Endothelial cell of umbilical vein (primary cell): Measurements from ENCODE around the gene CDK5RAP2.

Source experiments
- EZH2 ChIP-seq: IDR thresholded peaks from 2 replicates; pipeline ENCODE4 v1.6.1; 2012; ENCODE audit warnings: borderline replicate concordance, low read depth, mild to moderate bottlenecking, moderate library complexity, low read length, inconsistent platforms; ENCODE audit not compliant: severe bottlenecking
- POLR2A ChIP-seq: IDR thresholded peaks from 2 replicates; pipeline ENCODE4 v1.6.1; 2012; ENCODE audit warnings: low read depth, mild to moderate bottlenecking, control low read depth, low read length
- POLR2AphosphoS5 ChIP-seq: IDR thresholded peaks from 2 replicates; pipeline ENCODE4 v1.6.1; 2012; ENCODE audit warnings: low read depth, mild to moderate bottlenecking, control low read depth, low read length, moderate library complexity; ENCODE audit not compliant: insufficient read depth
- TF ChIP-seq, protein P1 (sequence below), 2 donors: IDR thresholded peaks; 1 replicate in 1 of 2; 2 replicates in 1 of 2; pipeline ENCODE4 v1.5.1; 2011; ENCODE audit warnings: low read length in 2 of 2, mild to moderate bottlenecking in 2 of 2, moderate library complexity in 2 of 2, control low read depth in 1 of 2, inconsistent platforms in 1 of 2, low read depth in 1 of 2; ENCODE audit not compliant: insufficient read depth in 1 of 2; ENCODE audit errors: extremely low read depth in 1 of 2
- TF ChIP-seq, protein P2 (sequence below): IDR thresholded peaks from 2 replicates; pipeline ENCODE4 v1.6.1; 2011; ENCODE audit not compliant: insufficient read depth, insufficient read length

DNA sequence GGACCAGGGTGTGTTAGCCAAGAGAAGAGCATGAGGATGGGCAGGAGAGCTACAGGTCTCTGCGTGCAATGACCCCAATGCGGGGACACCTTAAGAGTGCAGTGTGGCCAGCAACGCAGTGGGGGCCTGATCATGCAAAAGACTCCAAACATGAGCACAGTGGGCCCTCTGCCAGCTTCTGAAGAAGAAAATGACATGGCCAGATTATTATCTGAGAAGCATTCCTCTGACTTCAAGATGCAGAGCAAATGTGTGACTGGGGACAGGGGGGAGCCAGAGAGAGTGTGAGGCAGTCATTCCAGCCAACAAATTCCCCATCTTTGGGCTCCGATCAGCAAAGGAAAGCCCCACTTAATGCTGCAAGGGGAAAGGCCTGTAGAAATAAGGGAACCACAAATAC lies 229.4 kb downstream of the CDK5RAP2 start:
- TF ChIP-seq, protein P1, sequence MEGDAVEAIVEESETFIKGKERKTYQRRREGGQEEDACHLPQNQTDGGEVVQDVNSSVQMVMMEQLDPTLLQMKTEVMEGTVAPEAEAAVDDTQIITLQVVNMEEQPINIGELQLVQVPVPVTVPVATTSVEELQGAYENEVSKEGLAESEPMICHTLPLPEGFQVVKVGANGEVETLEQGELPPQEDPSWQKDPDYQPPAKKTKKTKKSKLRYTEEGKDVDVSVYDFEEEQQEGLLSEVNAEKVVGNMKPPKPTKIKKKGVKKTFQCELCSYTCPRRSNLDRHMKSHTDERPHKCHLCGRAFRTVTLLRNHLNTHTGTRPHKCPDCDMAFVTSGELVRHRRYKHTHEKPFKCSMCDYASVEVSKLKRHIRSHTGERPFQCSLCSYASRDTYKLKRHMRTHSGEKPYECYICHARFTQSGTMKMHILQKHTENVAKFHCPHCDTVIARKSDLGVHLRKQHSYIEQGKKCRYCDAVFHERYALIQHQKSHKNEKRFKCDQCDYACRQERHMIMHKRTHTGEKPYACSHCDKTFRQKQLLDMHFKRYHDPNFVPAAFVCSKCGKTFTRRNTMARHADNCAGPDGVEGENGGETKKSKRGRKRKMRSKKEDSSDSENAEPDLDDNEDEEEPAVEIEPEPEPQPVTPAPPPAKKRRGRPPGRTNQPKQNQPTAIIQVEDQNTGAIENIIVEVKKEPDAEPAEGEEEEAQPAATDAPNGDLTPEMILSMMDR (IDR thresholded peaks at IDR 0.05; ENCODE audit: extremely low read depth in 1 of 2, insufficient read depth in 1 of 2, low read depth in 1 of 2, low read length in 2 of 2): no peak
- TF ChIP-seq POLR2A (no peak), EZH2 (no peak), POLR2AphosphoS5 (no peak)
- TF ChIP-seq, protein P2, sequence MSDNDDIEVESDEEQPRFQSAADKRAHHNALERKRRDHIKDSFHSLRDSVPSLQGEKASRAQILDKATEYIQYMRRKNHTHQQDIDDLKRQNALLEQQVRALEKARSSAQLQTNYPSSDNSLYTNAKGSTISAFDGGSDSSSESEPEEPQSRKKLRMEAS: no peak
